Thyroid gland (tissue), 4 donors: ENCODE data around the gene SEMA3A.

ENCODE experiments used
- CTCF ChIP-seq, 6 experiments: fragments of 200-600 bp in 3 of 6; fragments of 450-650 bp in 3 of 6; sonication (generic) in 3 of 6; IDR thresholded peaks; one replicate each; pipeline ENCODE4 v1.5.1; 2016 to 2019; ENCODE audit warnings: antibody characterized with exemption in 6 of 6, mild to moderate bottlenecking in 2 of 6, inconsistent platforms in 1 of 6, moderate library complexity in 1 of 6
- POLR2A ChIP-seq, 2 donors: fragments of 450-650 bp; IDR thresholded peaks; one replicate each; pipeline ENCODE4 v1.6.1; 2017; ENCODE audit warnings: antibody characterized with exemption in 2 of 2, mild to moderate bottlenecking in 2 of 2, moderate library complexity in 1 of 2

GRCh38 chr7:83987764-83988163 lies 206.8 kb downstream of the SEMA3A start:
- TF ChIP-seq POLR2A (IDR thresholded peaks at IDR 0.05) (no peak), CTCF (IDR thresholded peaks at IDR 0.05) (no peak)
